ENCODE results near the gene ANGPTL2. TPM values are rescaled to one million over a fixed set of nuclear protein-coding genes. Genes with fewer than 3 reads are reported as not detected.

ANGPTL2 gene
- total and polyA plus RNA-seq, 3 experiments from 2014 or later: not detected

DNA sequence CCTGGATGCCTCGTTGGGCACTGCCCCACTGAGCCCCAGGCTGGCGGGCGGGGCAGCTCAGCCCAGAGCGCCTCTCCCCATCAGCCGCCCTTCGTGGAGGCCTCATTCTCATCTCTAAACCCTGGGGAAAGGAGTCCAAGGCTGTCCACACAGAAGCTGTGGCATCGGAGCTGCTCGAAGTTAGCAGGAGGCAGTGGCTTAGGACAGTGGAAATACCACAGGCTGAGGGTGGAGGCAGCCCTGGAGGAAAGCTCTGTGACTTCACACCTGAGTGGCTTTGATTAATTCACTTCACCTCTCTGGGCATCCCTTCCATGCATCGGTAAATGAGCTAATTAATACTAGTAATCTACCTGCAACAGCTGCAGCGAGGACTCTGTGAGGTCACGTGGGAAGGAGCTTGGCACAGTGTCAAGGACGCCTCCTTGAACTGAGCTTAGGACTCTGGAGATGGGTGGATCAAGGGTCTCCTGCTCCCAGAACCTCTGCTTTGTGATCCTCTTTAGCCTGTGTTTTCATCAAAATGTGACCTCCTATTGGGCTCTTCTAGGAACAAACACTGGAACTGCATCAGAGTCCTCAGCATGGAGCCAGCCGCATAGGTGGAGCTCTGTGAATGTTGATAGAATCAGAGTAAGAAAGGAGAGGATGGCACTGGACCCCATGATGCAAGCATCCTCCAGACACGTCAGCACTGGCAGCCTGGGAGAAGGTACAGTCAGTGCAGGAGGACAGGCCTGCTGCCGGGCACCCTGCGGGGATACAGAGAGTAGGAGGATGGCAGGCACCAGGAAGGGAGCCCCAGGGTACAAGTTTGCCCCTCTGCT, 842 bp upstream of the ANGPTL2 start:
- Histone ChIP-seq H3K4me1 (ENCODE audit: insufficient read depth, low read length) (no peaks in the 10 kb centered on the region), H3K27me3 (ENCODE audit: insufficient read depth, low read length, poor library complexity, severe bottlenecking) (peaks cover 9% of the 10 kb centered on the region), H3K9me3 (ENCODE audit: low read length) (no peaks in the 10 kb centered on the region), H3K36me3 (ENCODE audit: insufficient read depth, low read length) (no peaks in the 10 kb centered on the region), H3K4me3 (ENCODE audit: low read length) (no peak overlapping the region), H3K27ac (ENCODE audit: low read depth, low read length) (no peak overlapping the region)
- no peak for DNase-seq
- CTCF ChIA-PET: interaction anchor here (1.6 kb wide), 1 partner anchor 16 kb away, joined by 3 read pairs; no protein-coding TSS in a partner anchor
- Mint-ChIP-seq H3K9me3 (no peaks in the 10 kb centered on the region), H3K36me3 (peaks cover 0 to 7% (median 3%) of the 10 kb centered on the region in 3 donors), H3K27ac (no peak overlapping the region), H3K27me3 (peaks cover 20 to 40% of the 10 kb centered on the region in 2 donors), H3K4me3 (no peak overlapping the region), H3K4me1 (peaks cover 0 to 14% (median 2%) of the 10 kb centered on the region in 3 donors)
- POLR2A ChIA-PET: interaction anchor here (0.6 kb wide), 1 partner anchor 88 kb away, joined by 3 read pairs; no protein-coding TSS in a partner anchor

DNA sequence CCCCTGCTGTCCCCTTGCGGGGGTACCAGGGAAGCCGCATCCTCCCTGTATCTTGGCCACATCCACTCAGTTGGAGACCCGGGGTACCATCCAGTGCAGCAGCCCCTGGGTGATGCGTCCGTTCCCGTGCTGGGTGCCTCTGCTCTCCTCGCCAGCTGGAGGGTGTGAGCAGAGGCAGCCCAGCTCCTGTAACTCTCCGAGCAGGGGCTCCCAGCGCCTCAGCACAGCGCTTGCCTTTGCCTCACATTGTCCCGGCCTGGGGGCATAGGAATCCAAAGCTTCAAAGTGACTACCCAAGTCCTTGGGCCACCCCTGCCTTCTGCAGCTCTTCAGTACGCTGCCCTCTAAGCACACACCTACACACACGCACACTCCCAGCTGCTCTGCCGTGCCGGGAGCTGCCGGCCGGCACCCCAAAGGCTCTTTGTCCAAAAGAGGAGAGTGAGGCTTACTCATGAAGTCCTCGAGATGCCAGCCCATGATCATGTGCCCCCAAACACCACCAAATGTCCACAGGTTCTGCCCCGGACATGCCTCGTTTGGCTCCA, 733 bp downstream of the ANGPTL2 start:
- Mint-ChIP-seq H3K27me3 (peaks cover 23 to 38% of the 10 kb centered on the region in 2 donors), H3K4me3 (no peak overlapping the region), H3K27ac (no peak overlapping the region), H3K9me3 (no peaks in the 10 kb centered on the region), H3K4me1 (peaks cover 6 to 20% (median 6%) of the 10 kb centered on the region in 3 donors), H3K36me3 (peaks cover 0 to 7% (median 1%) of the 10 kb centered on the region in 3 donors)
- H3K4me1 ChIP-seq (ENCODE audit: insufficient read depth, low read length): no peaks in the 10 kb centered on the region
- no peak overlapping the region for H3K27ac ChIP-seq (ENCODE audit: low read depth, low read length)
- DNase-seq: no peak
- CTCF ChIA-PET: no interaction called here
- H3K4me3 ChIP-seq (ENCODE audit: low read length): no peak overlapping the region
- POLR2A ChIA-PET: no interaction called here
- no peaks in the 10 kb centered on the region for H3K9me3 ChIP-seq (ENCODE audit: low read length)
- H3K27me3 ChIP-seq (ENCODE audit: insufficient read depth, low read length, poor library complexity, severe bottlenecking): peaks cover 9% of the 10 kb centered on the region
- no peaks in the 10 kb centered on the region for H3K36me3 ChIP-seq (ENCODE audit: insufficient read depth, low read length)

DNA sequence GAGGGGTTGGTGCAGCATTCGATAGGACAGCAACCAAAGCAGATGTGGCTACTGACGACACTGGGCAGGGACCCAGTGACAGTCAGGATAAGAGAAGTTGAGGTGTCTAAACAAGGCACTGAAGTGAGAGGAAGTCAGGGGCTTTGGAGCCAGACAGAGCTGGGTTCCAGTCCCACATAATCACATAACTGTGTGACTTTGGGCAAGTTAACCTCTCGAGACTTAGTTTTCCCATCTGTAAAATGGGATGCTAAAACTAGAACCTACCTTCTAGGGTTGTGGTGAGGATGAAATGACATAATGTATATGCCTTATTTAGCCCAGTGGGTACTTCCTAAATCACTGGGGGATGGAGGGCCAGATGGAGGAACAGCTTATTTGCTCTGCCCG, 3.1 kb downstream of the ANGPTL2 start:
- Histone ChIP-seq H3K4me1 (ENCODE audit: insufficient read depth, low read length) (peaks cover 9% of the 10 kb centered on the region), H3K27ac (ENCODE audit: low read depth, low read length) (no peak overlapping the region), H3K36me3 (ENCODE audit: insufficient read depth, low read length) (no peaks in the 10 kb centered on the region), H3K9me3 (ENCODE audit: low read length) (no peaks in the 10 kb centered on the region), H3K4me3 (ENCODE audit: low read length) (no peak overlapping the region), H3K27me3 (ENCODE audit: insufficient read depth, low read length, poor library complexity, severe bottlenecking) (peaks cover 9% of the 10 kb centered on the region)
- Mint-ChIP-seq H3K4me3 (no peak overlapping the region), H3K27ac (no peak overlapping the region), H3K4me1 (peaks cover 15 to 34% (median 17%) of the 10 kb centered on the region in 3 donors), H3K9me3 (no peaks in the 10 kb centered on the region), H3K27me3 (peaks cover 18 to 38% of the 10 kb centered on the region in 2 donors), H3K36me3 (peaks cover 0 to 7% (median 0%) of the 10 kb centered on the region in 3 donors)
- ChIA-PET POLR2A (no interaction called here), CTCF (no interaction called here)
- no peak for DNase-seq

DNA sequence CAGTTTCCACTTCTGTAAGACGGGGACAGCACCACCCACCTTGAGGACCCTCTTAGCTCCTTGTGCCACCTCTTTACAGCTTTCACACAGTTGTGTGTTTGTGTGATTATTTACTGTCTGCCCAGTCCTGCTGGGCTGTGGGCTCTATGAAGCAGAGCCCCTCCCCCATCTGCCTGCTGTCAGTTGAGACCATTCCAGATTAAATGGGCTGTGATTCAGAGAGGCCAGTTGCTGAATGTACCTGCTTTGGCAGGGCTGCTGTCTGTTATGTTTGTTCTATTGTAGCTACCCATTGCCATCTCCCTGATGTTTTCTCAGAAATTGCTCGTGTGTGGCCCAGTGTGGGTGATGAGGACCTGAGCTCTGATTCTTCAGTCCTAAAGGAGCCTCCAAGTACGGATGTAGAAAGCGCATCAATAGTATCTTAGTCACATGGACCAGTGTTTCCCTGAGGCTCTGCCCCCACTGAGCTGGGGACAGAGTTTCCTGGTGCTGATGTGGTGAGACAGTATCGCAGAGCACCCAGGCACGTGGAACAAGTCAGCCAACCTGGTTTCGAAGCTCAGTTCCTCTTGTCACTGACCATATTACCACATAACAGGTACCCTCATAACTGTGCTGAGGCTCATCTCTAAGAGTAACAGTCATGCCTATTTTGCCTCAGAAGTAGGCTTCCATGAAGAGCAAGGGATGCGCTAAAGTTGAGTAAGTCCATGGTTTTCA, 3.7 kb downstream of the ANGPTL2 start:
- H3K36me3 Mint-ChIP-seq: peaks cover 0 to 7% (median 0%) of the 10 kb centered on the region in 3 donors
- Histone ChIP-seq H3K27me3 (ENCODE audit: insufficient read depth, low read length, poor library complexity, severe bottlenecking) (peaks cover 9% of the 10 kb centered on the region), H3K4me1 (ENCODE audit: insufficient read depth, low read length) (peaks cover 9% of the 10 kb centered on the region), H3K4me3 (ENCODE audit: low read length) (no peak overlapping the region), H3K36me3 (ENCODE audit: insufficient read depth, low read length) (no peaks in the 10 kb centered on the region), H3K9me3 (ENCODE audit: low read length) (no peaks in the 10 kb centered on the region), H3K27ac (ENCODE audit: low read depth, low read length) (no peak overlapping the region)
- peaks cover 15 to 34% (median 17%) of the 10 kb centered on the region in 3 donors for H3K4me1 Mint-ChIP-seq
- CTCF ChIA-PET: no interaction called here
- POLR2A ChIA-PET: no interaction called here
- no peaks in the 10 kb centered on the region for H3K9me3 Mint-ChIP-seq
- H3K27me3 Mint-ChIP-seq: peaks cover 16 to 38% of the 10 kb centered on the region in 2 donors
- no peak overlapping the region for H3K27ac Mint-ChIP-seq
- DNase-seq: no peak
- no peak overlapping the region for H3K4me3 Mint-ChIP-seq

DNA sequence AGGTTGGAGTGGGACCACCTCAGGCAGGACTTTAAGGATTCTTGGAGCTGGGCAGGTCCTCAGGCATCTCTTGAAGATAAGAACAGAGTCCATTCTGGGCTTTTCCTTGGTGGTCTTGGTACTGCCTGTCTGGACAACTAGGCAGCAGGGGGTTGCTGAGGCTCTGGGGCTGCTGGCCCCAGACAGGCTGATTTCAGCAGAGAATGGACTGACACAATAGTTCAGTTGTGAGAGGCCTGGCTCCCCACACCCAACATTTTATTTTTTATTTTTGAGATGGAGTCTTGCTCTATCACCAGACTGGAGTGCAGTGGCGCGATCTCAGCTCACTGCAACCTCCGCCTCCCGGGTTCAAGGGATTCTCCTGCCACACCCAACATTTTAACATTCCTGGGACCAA, 4.6 kb downstream of the ANGPTL2 start:
- Mint-ChIP-seq H3K36me3 (peaks cover 0 to 7% (median 0%) of the 10 kb centered on the region in 3 donors), H3K4me3 (no peak overlapping the region), H3K9me3 (no peaks in the 10 kb centered on the region), H3K27ac (no peak overlapping the region), H3K27me3 (peaks cover 15 to 35% of the 10 kb centered on the region in 2 donors), H3K4me1 (peaks cover 15 to 29% (median 17%) of the 10 kb centered on the region in 3 donors)
- CTCF ChIA-PET: no interaction called here
- Histone ChIP-seq H3K9me3 (ENCODE audit: low read length) (no peaks in the 10 kb centered on the region), H3K36me3 (ENCODE audit: insufficient read depth, low read length) (no peaks in the 10 kb centered on the region), H3K4me3 (ENCODE audit: low read length) (no peak overlapping the region), H3K27me3 (ENCODE audit: insufficient read depth, low read length, poor library complexity, severe bottlenecking) (peaks cover 9% of the 10 kb centered on the region), H3K4me1 (ENCODE audit: insufficient read depth, low read length) (peaks cover 9% of the 10 kb centered on the region), H3K27ac (ENCODE audit: low read depth, low read length) (no peak overlapping the region)
- POLR2A ChIA-PET: no interaction called here
- DNase-seq: no peak

DNA sequence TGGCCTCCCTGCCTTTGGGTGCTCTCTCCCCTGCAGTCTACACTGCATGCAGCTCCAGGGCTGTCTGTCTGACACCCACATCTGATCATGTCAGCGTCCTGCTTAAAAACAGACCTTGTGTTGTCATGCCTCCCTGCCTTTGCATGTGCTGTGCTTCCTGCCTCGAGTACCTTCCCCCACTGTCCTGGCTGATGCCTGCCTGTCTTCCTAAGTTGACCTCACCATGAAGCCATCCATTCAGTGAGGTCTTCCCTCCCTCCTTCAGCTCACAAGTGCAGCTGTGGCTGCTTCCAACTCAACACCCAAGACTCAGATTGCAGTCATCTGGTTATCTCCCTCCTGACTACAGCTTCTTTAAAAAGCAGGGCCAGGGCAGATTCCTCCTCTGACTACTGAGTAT, 5.5 kb downstream of the ANGPTL2 start:
- peaks cover 15 to 23% (median 17%) of the 10 kb centered on the region in 3 donors for H3K4me1 Mint-ChIP-seq
- H3K4me3 Mint-ChIP-seq: no peak overlapping the region
- H3K27ac Mint-ChIP-seq: peak overlapping the region in 3 of 8 donors; percentile 19 to 41 (median 27)
- H3K9me3 Mint-ChIP-seq: no peaks in the 10 kb centered on the region
- H3K27me3 Mint-ChIP-seq: peaks cover 14 to 31% of the 10 kb centered on the region in 2 donors
- peaks cover 0 to 7% (median 2%) of the 10 kb centered on the region in 3 donors for H3K36me3 Mint-ChIP-seq
- no peak for DNase-seq
- Histone ChIP-seq H3K36me3 (ENCODE audit: insufficient read depth, low read length) (no peaks in the 10 kb centered on the region), H3K4me3 (ENCODE audit: low read length) (no peak overlapping the region), H3K9me3 (ENCODE audit: low read length) (no peaks in the 10 kb centered on the region), H3K27ac (ENCODE audit: low read depth, low read length) (no peak overlapping the region), H3K27me3 (ENCODE audit: insufficient read depth, low read length, poor library complexity, severe bottlenecking) (peaks cover 5% of the 10 kb centered on the region), H3K4me1 (ENCODE audit: insufficient read depth, low read length) (peaks cover 9% of the 10 kb centered on the region)
- ChIA-PET CTCF (no interaction called here), POLR2A (no interaction called here)

DNA sequence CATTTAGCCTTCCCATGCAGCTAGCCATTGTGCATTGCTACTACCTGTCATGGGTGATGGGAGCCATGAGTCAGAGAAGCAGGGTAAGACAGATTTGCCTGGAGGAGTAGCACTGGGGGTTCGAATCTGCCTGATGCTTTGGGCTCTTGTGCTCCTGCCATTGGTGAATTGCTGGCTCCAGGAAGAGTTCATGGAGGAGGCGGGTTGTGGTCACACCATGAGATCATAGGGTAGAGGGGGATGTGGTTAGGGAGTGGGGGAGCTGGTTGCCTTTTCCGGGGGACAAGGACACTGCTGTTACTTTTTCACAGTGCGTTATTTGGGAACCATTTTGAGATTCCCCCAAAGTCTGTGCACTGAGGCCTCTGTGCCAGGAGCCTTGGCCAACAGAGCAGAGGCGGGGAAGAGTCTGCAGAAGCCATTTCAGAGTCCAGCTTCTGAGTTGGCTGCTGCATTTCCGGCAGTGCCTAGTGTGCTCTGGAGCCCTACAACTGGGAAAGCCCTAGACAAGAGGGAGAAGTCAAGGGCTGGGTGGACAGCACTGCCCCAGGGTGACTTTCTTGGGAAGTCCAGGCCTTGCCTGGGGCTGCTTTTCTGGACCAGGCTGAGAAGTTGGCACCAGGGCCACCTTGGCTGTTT, 6.2 kb downstream of the ANGPTL2 start:
- H3K27ac Mint-ChIP-seq: peak overlapping the region in 3 of 8 donors; percentile 19 to 58 (median 52)
- H3K27me3 Mint-ChIP-seq: peaks cover 8 to 24% of the 10 kb centered on the region in 2 donors
- ChIA-PET POLR2A (interaction anchor here (0.6 kb wide), 1 partner anchor 1080 kb away, joined by 4 read pairs; no protein-coding TSS in a partner anchor), CTCF (interaction anchor here (0.9 kb wide), 1 partner anchor 84 kb away, joined by 3 read pairs; no protein-coding TSS in a partner anchor)
- H3K4me3 Mint-ChIP-seq: peak overlapping the region in 3 of 7 donors; percentile 52 to 68 (median 55)
- H3K36me3 Mint-ChIP-seq: peaks cover 0 to 7% (median 2%) of the 10 kb centered on the region in 3 donors
- Histone ChIP-seq H3K36me3 (ENCODE audit: insufficient read depth, low read length) (no peaks in the 10 kb centered on the region), H3K4me1 (ENCODE audit: insufficient read depth, low read length) (peaks cover 9% of the 10 kb centered on the region), H3K9me3 (ENCODE audit: low read length) (no peaks in the 10 kb centered on the region), H3K27ac (ENCODE audit: low read depth, low read length) (no peak overlapping the region), H3K27me3 (ENCODE audit: insufficient read depth, low read length, poor library complexity, severe bottlenecking) (no peaks in the 10 kb centered on the region), H3K4me3 (ENCODE audit: low read length) (no peak overlapping the region)
- H3K4me1 Mint-ChIP-seq: peaks cover 13 to 20% (median 17%) of the 10 kb centered on the region in 3 donors
- no peak for DNase-seq
- no peaks in the 10 kb centered on the region for H3K9me3 Mint-ChIP-seq
